HG03064 (cell line): ENCODE measurements around the gene ALOX12.
"Not testable (repeated sequence)": the region's sequence is repeated elsewhere in the genome, so short reads cannot be mapped to it uniquely, and the experiment has no call there.

Experiments used
- ATAC-seq: cut with Tn5 transposase; IDR thresholded peaks from one replicate; pipeline ENCODE4 v1.9.1; 2021; ENCODE audit warnings: low read depth; ENCODE audit not compliant: unreplicated experiment

The ALOX12 gene

GRCh38 chr17:6995500-6996255 is at the start of gene ALOX12:
ALOX12 (plus strand) TSS chr17:6996049; CDS start chr17:6996118, 69 bp downstream.
- no peak for ATAC-seq

- ATAC-seq = no peak
Observed at GRCh38 chr17:6947745-6948144, 48.1 kb upstream of the ALOX12 start.

GRCh38 chr17:6948562-6948961 is 47.3 kb upstream of the ALOX12 start:
- no peak for ATAC-seq

- no peak for ATAC-seq
Observed at GRCh38 chr17:6948976-6949375, 46.9 kb upstream of the ALOX12 start.

- ATAC-seq = not testable (repeated sequence)
Observed at GRCh38 chr17:6950938-6951337, 44.9 kb upstream of the ALOX12 start.

- ATAC-seq = no peak
Observed at GRCh38 chr17:6953689-6954088, 42.2 kb upstream of the ALOX12 start.

GRCh38 chr17:6959700-6960099 is 36.1 kb upstream of the ALOX12 start:
- no peak for ATAC-seq

GRCh38 chr17:6969323-6969726 is 26.5 kb upstream of the ALOX12 start:
- ATAC-seq = no peak

GRCh38 chr17:6970992-6971391 is 24.9 kb upstream of the ALOX12 start:
- no peak for ATAC-seq

- not testable (repeated sequence) for ATAC-seq
Observed at GRCh38 chr17:6979440-6979839, 16.4 kb upstream of the ALOX12 start.

- no peak for ATAC-seq
Observed at GRCh38 chr17:6981426-6981825, 14.4 kb upstream of the ALOX12 start.

- ATAC-seq = no peak
Observed at GRCh38 chr17:6985266-6985665, 10.6 kb upstream of the ALOX12 start.

GRCh38 chr17:6986676-6987075 is 9.2 kb upstream of the ALOX12 start:
- no peak for ATAC-seq

GRCh38 chr17:6989779-6990178 is 6.1 kb upstream of the ALOX12 start:
- ATAC-seq = no peak

- ATAC-seq = not testable (repeated sequence)
Observed at GRCh38 chr17:6993613-6994056, 2.2 kb upstream of the ALOX12 start.

GRCh38 chr17:6994118-6994598 is 1.7 kb upstream of the ALOX12 start:
- ATAC-seq = no peak

- no peak for ATAC-seq
Observed at GRCh38 chr17:6994666-6995256, 1.1 kb upstream of the ALOX12 start.

- no peak for ATAC-seq
Observed at GRCh38 chr17:6996256-6997011, 585 bp downstream of the ALOX12 start.

- ATAC-seq = no peak
Observed at GRCh38 chr17:6997171-6997570, 1.3 kb downstream of the ALOX12 start.

- no peak for ATAC-seq
Observed at GRCh38 chr17:6998855-6999508, 3.1 kb downstream of the ALOX12 start.
